Tongue (tissue), 2 donors: ENCODE measurements around the gene PBLD. TPM values are rescaled to one million over a fixed set of nuclear protein-coding genes. Genes with fewer than 3 reads are reported as not detected.
A peak's percentile ranks its signal among the peaks of the same experiment; 100 is the strongest.
"Not testable (repeated sequence)": the region's sequence is repeated elsewhere in the genome, so short reads cannot be mapped to it uniquely, and the experiment has no call there.

Source experiments
- DNase-seq: peaks from one replicate; pipeline ENCODE4 v3.0.0-alpha.2; 2015
- total RNA-seq: library from RNA; depleted of rRNA; stranded (reverse); fragments of >200 nt; gene quantifications from one replicate; pipeline ENCODE4 v1.2.3, GENCODE V29; 2014

PBLD gene
- total RNA-seq, 1 donor from 2014 or later = 4.4 TPM

- not testable (repeated sequence) for DNase-seq
Measured at GRCh38 chr10:68278906-68279753, 53.6 kb downstream of the PBLD start.

- DNase-seq = not testable (repeated sequence)
Measured at GRCh38 chr10:68277814-68278213, 54.9 kb downstream of the PBLD start.

GRCh38 chr10:68276224-68276623, 56.5 kb downstream of the PBLD start:
- no peak for DNase-seq

GRCh38 chr10:68275600-68276126, 57.1 kb downstream of the PBLD start:
- DNase-seq = no peak

GRCh38 chr10:68272833-68273232, 59.9 kb downstream of the PBLD start:
- DNase-seq = no peak

DNA sequence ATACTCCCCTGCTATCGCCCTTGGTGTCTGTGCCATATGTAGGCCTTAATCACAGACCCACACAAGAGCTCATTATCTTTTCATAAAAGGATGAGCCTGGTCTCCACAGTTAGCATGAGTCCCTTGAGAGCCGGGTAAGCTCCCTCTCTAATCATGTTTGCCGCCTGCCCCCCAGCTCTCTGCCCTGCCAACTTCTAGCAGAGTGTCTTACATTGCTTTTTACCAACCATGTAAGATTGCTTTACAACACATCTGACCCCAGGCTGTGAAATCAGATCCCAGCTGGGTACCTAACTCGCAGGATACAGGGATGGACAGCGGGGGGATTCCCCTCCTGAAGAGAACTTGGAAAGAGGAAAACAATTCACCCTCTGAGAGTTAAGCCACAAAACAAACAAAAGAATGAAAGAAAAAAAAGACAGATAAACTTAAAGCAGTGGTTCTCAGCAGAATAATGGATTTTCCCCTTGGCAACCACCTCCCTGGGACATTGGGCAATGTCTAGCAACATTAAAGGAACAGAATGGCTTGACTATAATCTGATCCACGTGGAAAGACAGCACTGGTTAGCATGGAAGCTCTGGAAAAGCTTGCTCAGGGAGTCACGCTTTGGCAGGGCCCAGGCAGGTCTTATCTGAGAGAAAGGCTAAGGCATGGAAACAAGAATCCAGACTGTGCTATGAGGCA, 61.4 kb downstream of the PBLD start:
- DNase-seq = peak; percentile 61

GRCh38 chr10:68269562-68270290, 63.0 kb downstream of the PBLD start:
- DNase-seq = no peak

GRCh38 chr10:68261132-68261856, 71.4 kb downstream of the PBLD start:
- no peak for DNase-seq

DNA sequence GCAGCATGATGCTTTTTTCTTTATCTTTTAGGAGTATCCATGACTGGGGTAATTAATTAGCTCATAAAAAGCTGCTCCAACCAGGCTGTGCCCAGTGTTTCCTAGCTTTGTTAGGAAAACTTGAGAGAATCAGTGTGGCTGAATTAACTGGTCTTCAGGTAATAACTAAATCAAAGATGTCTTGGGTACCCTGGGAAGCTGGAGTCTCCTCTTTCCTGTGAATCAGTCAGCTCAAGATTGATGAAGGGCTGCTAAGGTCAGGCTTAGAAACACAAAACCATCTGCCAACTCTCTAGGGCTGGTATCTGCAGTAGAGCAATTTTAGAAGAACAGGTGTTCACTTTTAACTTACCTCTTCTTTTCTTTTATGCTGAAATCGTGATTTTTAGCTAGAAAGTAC, 79.4 kb downstream of the PBLD start:
- no peak for DNase-seq

- DNase-seq = no peak
Measured at GRCh38 chr10:68251625-68252495, 80.9 kb downstream of the PBLD start.

GRCh38 chr10:68251151-68251550, 81.6 kb downstream of the PBLD start:
- no peak for DNase-seq

- no peak for DNase-seq
Measured at GRCh38 chr10:68249297-68249696, 83.4 kb downstream of the PBLD start.

- DNase-seq = no peak
Measured at GRCh38 chr10:68247931-68248330, 84.8 kb downstream of the PBLD start.

DNA sequence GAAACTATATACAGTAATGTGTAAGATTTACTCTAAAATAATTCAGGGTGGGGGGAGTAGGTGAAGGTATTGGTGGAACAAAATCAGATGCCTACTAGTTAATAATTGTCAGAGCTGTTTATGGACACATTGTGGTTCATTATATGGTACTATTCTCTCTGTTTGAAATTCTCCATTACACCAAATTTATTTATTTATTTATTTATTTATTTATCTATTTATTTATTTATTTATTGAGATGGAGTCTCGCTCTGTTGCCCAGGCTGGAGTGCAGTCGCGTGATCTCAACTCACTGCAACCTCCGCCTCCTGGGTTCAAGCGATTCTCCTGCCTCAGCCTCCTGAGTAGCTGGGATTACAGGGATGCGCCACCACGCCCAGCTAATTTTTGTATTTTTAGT, 86.3 kb downstream of the PBLD start:
- not testable (repeated sequence) for DNase-seq

- DNase-seq = no peak
Measured at GRCh38 chr10:68242051-68242450, 90.7 kb downstream of the PBLD start.

GRCh38 chr10:68239596-68240150, 93.1 kb downstream of the PBLD start:
- no peak for DNase-seq

DNA sequence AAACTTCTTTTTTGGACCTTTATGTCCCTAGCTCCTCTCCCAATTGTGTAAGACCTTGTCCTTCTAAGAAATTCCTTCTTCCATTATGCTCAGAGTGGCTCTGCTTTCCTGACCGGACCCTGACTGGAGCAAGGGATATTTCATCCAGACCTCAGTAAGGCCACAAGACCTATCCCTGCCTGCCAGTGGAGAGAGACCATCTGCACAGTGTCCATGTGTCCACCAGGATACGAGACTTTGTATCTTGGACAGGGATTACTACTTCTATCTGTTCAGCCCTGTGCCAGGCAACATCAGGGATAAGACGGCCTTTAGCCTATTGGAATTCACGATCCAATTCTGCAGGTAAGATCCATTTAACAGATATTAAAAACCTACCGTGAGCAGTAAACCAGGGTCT, 93.7 kb downstream of the PBLD start:
- no peak for DNase-seq

DNA sequence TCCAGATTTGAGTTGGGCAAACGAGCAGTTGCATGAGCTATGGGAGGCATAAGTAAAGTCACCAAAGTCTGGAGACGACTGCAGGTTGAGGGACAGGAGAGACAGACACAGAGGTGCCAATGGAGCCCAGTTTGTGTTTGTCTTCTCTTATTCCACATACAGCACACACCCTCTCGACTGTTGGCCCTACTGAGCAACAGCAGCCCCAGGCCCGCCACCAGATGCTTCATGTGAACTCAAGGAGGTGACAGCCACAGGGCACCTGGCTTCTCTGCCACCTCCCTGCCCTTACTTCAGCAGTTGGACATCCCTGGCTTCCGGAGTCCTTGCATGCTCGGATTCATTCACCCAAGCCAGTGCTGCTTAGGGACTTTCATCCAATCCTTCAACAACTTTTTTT, 94.4 kb downstream of the PBLD start:
- no peak for DNase-seq

DNA sequence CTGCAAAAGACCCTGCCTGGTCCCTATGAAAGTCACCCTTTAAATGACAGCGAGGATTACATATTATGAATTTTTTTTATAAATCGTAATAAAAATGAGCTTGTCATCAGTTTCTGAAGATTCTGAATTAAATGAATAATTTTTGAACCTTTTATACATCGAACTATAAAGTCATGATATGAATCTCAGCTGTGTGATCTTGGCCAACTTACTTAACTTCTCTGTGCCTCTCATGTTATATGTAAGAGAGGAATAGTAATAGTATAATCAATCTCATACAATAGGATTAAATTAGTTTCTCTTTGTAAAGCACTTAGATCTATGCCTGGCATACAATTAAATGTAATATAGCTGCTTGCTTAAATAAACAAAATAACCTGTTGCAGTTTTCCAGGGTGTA, 95.6 kb downstream of the PBLD start:
- no peak for DNase-seq

DNA sequence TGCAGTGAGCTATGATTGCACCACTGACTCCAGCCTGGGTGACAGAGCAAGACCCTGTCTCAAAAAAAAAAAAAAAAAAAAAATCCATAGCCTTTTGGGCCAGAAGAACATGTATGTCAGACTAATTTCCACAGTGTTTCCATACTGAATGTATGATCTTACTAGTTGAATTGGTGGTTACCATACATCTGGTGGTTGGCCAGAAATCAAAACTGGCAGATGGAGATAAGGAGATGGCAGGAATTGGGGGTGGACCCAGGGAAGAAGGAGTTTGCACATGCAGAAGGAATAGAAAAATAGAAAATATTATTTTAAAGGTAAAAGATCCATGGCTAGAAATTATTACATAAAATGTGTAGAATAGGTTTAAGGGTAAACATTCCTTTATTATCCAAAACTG, 97.1 kb downstream of the PBLD start:
- peak; percentile 22 for DNase-seq

- no peak for DNase-seq
Measured at GRCh38 chr10:68235111-68235510, 97.6 kb downstream of the PBLD start.
